Stimulated activated CD4-positive, alpha-beta T cell treated with anti-CD3 and anti-CD28 coated beads, Interleukin-4, amount 100 ng/mL, for 24 hours (primary cell): Measurements from ENCODE around the gene CORO6.
"Not testable (repeated sequence)": the region's sequence is repeated elsewhere in the genome, so short reads cannot be mapped to it uniquely, and the experiment has no call there.

ENCODE experiments used
- DNase-seq: peaks from one replicate; pipeline ENCODE4 v3.0.0-alpha.2; 2020

CORO6 gene

DNA sequence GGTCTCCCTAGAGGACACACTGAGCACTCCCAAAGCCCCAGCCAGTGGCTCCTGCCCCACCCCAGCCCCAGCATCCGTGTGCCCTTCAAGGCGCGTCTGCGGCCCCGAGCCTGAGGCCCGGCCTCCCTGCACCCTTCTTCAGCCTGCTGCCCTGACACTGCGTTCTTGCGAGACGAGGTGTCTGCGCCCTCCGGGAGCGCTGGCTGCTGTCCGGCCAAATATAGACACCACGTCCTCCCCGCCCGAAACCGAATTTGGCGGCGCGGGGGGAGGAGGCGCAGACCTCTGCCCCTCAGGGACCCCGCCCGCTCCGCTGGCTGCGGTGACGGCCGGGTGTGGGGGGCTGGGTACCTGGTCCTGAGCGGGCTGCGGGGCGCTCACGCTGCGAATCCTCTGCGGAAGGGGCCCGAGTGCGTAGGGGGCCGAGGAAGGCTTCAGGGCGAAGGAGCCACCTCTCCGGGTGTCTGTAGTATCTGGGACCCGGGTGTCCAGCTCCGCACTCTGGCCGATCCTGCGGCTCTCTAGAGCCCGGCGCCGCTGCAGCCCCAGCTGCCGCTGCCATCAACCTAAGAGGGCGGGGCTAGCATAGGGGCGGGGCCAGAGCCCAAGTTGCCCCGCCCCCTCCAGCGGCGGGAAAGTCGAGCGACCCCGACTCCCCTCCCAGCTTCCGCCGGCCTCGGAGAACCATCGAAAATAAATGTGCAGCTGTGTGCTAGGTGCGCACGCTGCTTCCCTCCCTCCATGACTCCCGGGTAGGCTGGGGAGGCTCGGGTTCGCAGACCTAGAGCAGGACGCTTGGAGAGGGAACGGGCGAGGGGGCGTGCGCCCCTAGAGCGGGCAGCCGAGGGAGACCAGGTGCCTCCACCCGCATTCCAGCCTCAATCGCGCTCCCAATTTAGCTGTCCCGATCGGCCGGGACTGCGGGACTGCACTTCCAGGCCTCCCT is at the start of gene CORO6:
TSS of gene CORO6 (minus strand) at position 576 of the 946 bp plus-strand sequence. CDS start 1,491 bp downstream, outside the sequence.
- DNase-seq, result peak; percentile 70

DNA sequence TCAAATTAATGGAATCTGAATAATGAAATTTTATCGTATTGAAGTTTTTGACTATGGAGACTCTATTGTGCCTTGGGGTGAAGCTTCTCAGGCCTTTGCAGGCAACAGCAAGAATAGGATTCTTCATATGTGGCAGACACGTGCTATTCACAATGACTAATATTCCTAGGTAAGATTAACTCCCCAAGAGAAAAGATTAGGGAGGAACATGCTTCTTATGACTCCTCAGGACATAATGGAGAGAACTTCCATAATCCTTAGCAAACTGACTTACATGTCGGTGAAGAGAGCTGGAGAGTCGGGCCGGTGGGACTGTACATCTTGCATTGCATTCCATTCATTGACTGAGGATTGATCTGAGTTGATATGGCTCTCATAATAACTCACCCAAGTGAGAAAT is 48.9 kb upstream of the CORO6 start:
- DNase-seq, result no peak

- no peak for DNase-seq
Measured at GRCh38 chr17:29669266-29669665, 46.6 kb upstream of the CORO6 start.

- no peak for DNase-seq
Measured at GRCh38 chr17:29667969-29668368, 45.3 kb upstream of the CORO6 start.

- DNase-seq, result no peak
Measured at GRCh38 chr17:29665481-29665810, 42.7 kb upstream of the CORO6 start.

- peak; percentile 8 for DNase-seq
Measured at GRCh38 chr17:29664743-29665480, 42.2 kb upstream of the CORO6 start.

- no peak for DNase-seq
Measured at GRCh38 chr17:29663155-29663554, 40.4 kb upstream of the CORO6 start.

DNA sequence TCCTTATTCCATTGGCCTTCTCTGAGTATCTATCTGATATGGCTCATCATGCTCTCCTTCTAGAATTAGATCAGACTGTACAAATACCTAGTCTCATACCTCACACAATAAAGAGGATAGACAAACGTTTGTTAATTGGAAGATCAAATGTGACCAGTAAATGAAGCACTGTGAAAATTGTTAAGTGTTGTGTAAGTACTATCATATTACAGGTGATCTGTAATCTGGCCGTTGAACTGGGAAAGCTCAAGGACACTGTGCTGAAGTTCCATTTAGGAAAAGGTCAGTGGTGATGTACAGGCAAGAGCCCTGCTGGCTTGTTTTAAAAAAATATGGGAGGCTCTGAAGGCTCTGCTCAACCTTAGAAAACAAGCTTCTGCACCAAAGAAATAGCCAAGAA is 38.5 kb upstream of the CORO6 start:
- no peak for DNase-seq

DNA sequence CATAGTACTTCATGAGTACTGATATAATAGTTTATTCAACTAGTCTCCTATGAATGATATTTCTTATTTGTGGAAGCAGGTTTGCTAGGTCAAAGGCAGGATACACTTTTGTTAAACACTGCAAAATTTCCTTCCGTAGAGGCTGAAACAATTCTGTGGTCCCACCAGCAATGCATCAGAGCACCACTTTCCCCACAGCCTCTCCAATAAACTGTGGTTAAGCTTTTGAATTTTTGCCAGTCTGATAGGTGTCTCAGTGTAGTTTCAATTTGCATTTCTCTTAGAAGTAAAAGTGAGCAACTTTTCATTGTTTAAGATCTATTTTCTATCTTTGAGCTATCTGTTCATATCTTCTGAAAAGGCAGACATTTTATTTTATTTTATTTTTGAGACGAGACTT is 36.4 kb upstream of the CORO6 start:
- DNase-seq, result peak; percentile 19

DNA sequence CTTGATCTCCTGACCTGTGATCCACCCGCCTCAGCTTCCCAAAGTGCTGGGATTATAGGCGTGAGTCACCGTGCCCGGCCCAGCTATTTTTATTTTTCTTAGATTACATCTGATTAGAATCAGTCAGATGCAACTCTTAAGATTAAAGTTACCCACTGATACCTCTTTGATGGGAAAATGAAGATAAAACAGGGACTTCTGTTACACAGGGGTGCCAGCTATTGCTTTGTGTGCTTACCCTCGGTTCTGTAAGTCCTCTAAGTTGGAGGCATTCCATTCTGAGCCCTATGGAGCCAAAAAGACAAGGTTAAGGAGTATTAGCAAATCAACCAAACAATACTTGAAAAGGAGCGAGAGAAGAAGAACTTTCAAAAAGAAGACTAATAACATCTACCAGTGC is 32.6 kb upstream of the CORO6 start:
- DNase-seq, result no peak

GRCh38 chr17:29653995-29654714 is 31.4 kb upstream of the CORO6 start:
- DNase-seq, result no peak

DNA sequence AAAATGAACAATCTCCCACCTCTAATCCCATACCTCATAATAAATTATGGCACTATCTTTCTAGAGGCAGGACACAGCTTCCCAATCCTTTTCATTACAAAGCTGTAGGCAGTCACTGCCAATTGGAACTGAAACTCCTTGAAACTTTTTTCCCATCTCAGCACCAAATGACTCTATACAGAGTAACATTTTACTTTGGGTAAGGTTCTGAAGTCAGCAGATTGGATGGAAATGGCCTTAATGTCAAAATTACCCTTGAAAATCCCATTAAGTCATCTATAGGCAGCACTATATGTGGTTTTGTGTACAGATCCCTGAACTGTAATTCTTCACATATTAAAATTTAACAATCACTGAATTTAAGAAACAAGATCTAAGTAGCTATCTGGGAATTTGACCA is 30.3 kb upstream of the CORO6 start:
- no peak for DNase-seq

GRCh38 chr17:29651913-29652312 is 29.2 kb upstream of the CORO6 start:
- DNase-seq, result not testable (repeated sequence)

- DNase-seq, result no peak
Measured at GRCh38 chr17:29650396-29650795, 27.7 kb upstream of the CORO6 start.

DNA sequence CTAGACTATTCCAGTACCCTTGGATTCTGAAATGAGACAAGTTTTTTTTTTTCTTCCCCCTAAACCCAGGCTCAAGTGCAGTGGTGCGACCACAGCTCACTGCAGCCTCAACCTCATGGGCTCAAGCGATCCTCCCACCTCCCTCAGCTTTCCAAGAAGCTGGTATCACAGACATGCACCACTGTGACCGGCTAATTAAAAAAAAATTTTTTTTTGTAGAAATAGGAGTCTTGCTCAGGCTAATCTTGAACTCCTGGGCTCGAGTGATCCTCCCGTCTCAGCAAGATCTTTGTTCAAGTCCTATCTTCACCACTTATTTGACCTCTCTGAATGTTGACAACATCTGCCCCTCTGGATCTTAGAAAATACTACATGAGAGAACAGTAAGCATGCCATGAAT is 26.6 kb upstream of the CORO6 start:
- no peak for DNase-seq

DNA sequence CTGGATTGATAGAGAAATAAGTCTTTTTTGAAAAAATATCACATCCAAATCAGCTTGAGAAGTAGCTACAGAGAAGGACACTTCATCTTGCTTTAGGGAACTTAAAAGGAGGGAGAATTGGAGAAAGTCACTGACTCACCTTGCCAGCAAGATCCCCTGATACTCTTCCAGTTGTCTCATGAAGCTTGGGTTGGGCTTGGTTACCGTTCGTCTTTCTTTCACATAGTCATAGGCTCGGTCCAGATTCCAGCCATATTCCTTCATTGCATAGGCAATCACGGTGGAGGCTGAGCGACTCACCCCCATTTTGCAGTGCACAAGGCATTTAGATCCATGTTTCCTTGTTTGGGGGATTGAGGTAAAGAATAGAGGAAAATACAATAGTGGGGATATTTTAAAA is 25.3 kb upstream of the CORO6 start:
- no peak for DNase-seq

GRCh38 chr17:29645515-29646051 is 22.9 kb upstream of the CORO6 start:
- DNase-seq, result no peak

- no peak for DNase-seq
Measured at GRCh38 chr17:29643817-29644160, 21.1 kb upstream of the CORO6 start.

DNA sequence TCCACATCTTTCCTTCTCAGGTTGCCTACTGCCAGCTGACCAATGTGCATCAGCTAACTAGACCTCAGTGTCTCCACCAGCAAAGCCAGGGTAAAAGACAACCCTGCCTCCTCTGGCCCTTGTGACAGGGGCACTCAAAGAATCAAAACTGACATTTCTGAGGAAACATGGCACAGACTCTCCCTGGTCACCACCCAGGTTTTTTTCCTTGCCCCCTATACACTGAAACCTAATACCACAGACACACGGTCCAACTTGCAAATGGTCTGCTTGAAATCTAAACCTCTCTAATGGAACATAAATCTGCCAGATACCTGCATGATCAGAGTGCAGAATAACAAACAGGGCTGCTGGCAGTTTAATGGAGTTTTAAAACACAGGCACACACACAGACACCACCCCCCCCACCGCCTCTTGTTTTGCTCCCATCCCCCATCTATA is 19.5 kb upstream of the CORO6 start:
- no peak for DNase-seq

GRCh38 chr17:29640981-29641642 is 18.4 kb upstream of the CORO6 start:
- no peak for DNase-seq

DNA sequence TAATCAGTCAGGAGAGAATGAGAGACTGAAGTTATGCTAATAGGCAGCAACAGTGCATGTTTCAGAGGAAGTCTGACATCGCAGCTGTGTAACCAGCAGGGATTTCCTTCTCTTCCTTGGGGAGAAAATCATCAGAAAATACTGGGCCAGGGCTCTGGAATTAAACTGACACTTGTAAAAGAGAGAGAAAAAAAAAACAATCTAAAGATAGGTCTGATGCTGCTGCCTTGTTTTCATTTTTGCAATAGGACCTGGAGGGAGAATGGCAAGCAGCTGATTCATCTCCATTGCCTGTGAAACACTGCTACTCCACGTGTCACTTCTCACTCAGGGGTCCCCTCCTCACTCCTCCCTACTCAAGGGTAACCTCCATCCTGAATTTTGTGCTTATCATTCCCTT is 17.7 kb upstream of the CORO6 start:
- no peak for DNase-seq

DNA sequence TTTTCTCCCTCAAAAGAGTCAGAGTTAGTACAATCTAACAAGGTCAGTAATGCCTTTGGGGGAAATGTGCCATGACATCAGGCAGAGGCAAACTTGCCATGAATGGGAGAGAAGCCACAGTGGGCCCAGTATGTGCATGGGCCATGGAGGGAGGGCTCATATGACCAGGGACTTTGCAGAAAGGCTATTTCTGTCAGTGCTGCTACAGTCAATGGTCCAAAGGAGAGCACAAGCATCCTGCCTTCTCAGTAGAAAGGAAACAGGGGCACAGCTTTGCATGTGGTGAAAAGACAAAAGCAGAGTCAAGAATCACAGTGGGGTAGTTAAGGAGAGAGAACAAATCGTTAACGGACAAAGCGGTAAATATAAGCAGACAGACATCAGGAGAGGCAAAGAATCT is 11.2 kb upstream of the CORO6 start:
- DNase-seq, result no peak
